ENCODE results near the gene PLCG2.

- no peak for TF ChIP-seq CTCF (IDR thresholded peaks at IDR 0.05)
- TF ChIP-seq POLR2A (IDR thresholded peaks at IDR 0.05), result no peak
Measured at GRCh38 chr16:81910366-81910885, 131.3 kb downstream of the PLCG2 start.
